H9 (cell line): ENCODE data around the gene SLC4A3. TPM values are rescaled to one million over a fixed set of nuclear protein-coding genes. Genes with fewer than 3 reads are reported as not detected.

ENCODE experiments used
- DNase-seq: peaks from one replicate; pipeline ENCODE4 v3.0.0-alpha.2; 2017
- H2AFZ ChIP-seq: one replicate; pipeline ENCODE4 v1.6.1; 2013; ENCODE audit warnings: mild to moderate bottlenecking, low read length, control low read depth, moderate library complexity
- H2AK5ac ChIP-seq: 2 replicates; pipeline ENCODE4 v1.6.1; 2013; ENCODE audit warnings: low read length, control low read depth, mixed read lengths; ENCODE audit not compliant: insufficient read length
- H2BK120ac ChIP-seq: one replicate; pipeline ENCODE4 v1.6.1; 2013; ENCODE audit warnings: low read depth, mild to moderate bottlenecking, low read length, control low read depth, inconsistent platforms; ENCODE audit not compliant: poor library complexity, severe bottlenecking
- H2BK12ac ChIP-seq: 2 replicates; pipeline ENCODE4 v1.6.1; 2013; ENCODE audit warnings: low read length, control low read depth, mixed read lengths, low read depth; ENCODE audit not compliant: insufficient read length
- H2BK15ac ChIP-seq: 2 replicates; pipeline ENCODE4 v1.6.1; 2013; ENCODE audit warnings: low read depth, low read length, control low read depth
- H2BK20ac ChIP-seq: one replicate; pipeline ENCODE4 v1.6.1; 2013; ENCODE audit warnings: low read depth, mild to moderate bottlenecking, low read length, control low read depth, inconsistent platforms; ENCODE audit not compliant: poor library complexity, severe bottlenecking
- H2BK5ac ChIP-seq: 2 replicates; pipeline ENCODE4 v1.6.1; 2013; ENCODE audit warnings: low read length, control low read depth, mixed read lengths; ENCODE audit not compliant: insufficient read length
- H3K14ac ChIP-seq: 2 replicates; pipeline ENCODE4 v1.6.1; 2013; ENCODE audit warnings: low read length, control low read depth; ENCODE audit not compliant: insufficient read depth
- H3K18ac ChIP-seq: 2 replicates; pipeline ENCODE4 v1.6.1; 2013; ENCODE audit warnings: low read depth, mild to moderate bottlenecking, mixed read lengths, low read length, control low read depth; ENCODE audit not compliant: insufficient read length
- H3K23ac ChIP-seq: 2 replicates; pipeline ENCODE4 v1.6.1; 2013; ENCODE audit warnings: low read length, control low read depth, mixed read lengths, low read depth; ENCODE audit not compliant: insufficient read length
- H3K23me2 ChIP-seq: 2 replicates; pipeline ENCODE4 v1.6.1; 2013; ENCODE audit warnings: low read depth, mild to moderate bottlenecking, mixed read lengths, low read length, control low read depth; ENCODE audit not compliant: insufficient read length, poor library complexity, severe bottlenecking
- H3K27ac ChIP-seq: 2 replicates; pipeline ENCODE4 v1.5.1; 2013; ENCODE audit warnings: low read length, control low read depth, mixed read lengths, low read depth; ENCODE audit not compliant: insufficient read length
- H3K27me3 ChIP-seq: 2 replicates; pipeline ENCODE4 v1.6.1; 2013; ENCODE audit warnings: low read length, control low read depth, inconsistent platforms; ENCODE audit not compliant: insufficient read depth
- H3K4ac ChIP-seq: 2 replicates; pipeline ENCODE4 v1.6.1; 2013; ENCODE audit warnings: low read depth, mild to moderate bottlenecking, control low read depth, inconsistent platforms, low read length, moderate library complexity
- H3K4me1 ChIP-seq: 2 replicates; pipeline ENCODE4 v1.6.1; 2013; ENCODE audit warnings: low read length, control low read depth, inconsistent platforms; ENCODE audit not compliant: insufficient read depth
- H3K4me2 ChIP-seq: 2 replicates; pipeline ENCODE4 v1.6.1; 2013; ENCODE audit warnings: low read length, control low read depth, mixed read lengths; ENCODE audit not compliant: insufficient read length, insufficient read depth
- H3K56ac ChIP-seq: 2 replicates; pipeline ENCODE4 v1.6.1; 2013; ENCODE audit warnings: low read depth, mild to moderate bottlenecking, mixed read lengths, low read length, control low read depth; ENCODE audit not compliant: insufficient read length
- H3K79me1 ChIP-seq: 2 replicates; pipeline ENCODE4 v1.6.1; 2013; ENCODE audit warnings: low read depth, mild to moderate bottlenecking, moderate library complexity, low read length, control low read depth, inconsistent platforms; ENCODE audit not compliant: insufficient read depth, poor library complexity, severe bottlenecking
- H3K79me2 ChIP-seq: 2 replicates; pipeline ENCODE4 v1.6.1; 2013; ENCODE audit warnings: low read length, control low read depth, inconsistent platforms; ENCODE audit not compliant: insufficient read depth
- H3K9ac ChIP-seq: 2 replicates; pipeline ENCODE4 v1.6.1; 2013; ENCODE audit warnings: low read length, control low read depth, mixed read lengths; ENCODE audit not compliant: insufficient read length; ENCODE audit errors: extremely low read depth
- H3K9me3 ChIP-seq: one replicate; pipeline ENCODE4 v1.6.1; 2013; ENCODE audit warnings: low read depth, low read length, inconsistent platforms; ENCODE audit not compliant: control insufficient read depth
- H3T11ph ChIP-seq: one replicate; pipeline ENCODE4 v1.6.1; 2013; ENCODE audit warnings: mild to moderate bottlenecking, low read length, control low read depth, inconsistent platforms
- H4K20me1 ChIP-seq: one replicate; pipeline ENCODE4 v1.6.1; 2013; ENCODE audit not compliant: control insufficient read depth, insufficient read length, insufficient read depth
- H4K5ac ChIP-seq: 2 replicates; pipeline ENCODE4 v1.6.1; 2013; ENCODE audit warnings: low read depth, mild to moderate bottlenecking, mixed read lengths, low read length, control low read depth; ENCODE audit not compliant: insufficient read length
- H4K8ac ChIP-seq: replicated peaks from 2 replicates; pipeline ENCODE4 v1.6.1; 2013; ENCODE audit warnings: low read length, control low read depth, mixed read lengths, low read depth; ENCODE audit not compliant: insufficient read length
- H4K91ac ChIP-seq: 2 replicates; pipeline ENCODE4 v1.6.1; 2013; ENCODE audit warnings: low read depth, mild to moderate bottlenecking, moderate library complexity, mixed read lengths, low read length, control low read depth; ENCODE audit not compliant: insufficient read length
- H3K27ac Mint-ChIP-seq, 3 experiments: 2 replicates in 2 of 3; 3 replicates in 1 of 3; pipeline ENCODE4 v1.8.0; 2020 to 2021; ENCODE audit warnings: mixed read lengths in 3 of 3, mild to moderate bottlenecking in 1 of 3, moderate library complexity in 1 of 3
- H3K27me3 Mint-ChIP-seq: 2 replicates; pipeline ENCODE4 v1.8.0; 2021; ENCODE audit warnings: low read depth, mild to moderate bottlenecking, moderate library complexity, mixed read lengths
- H3K36me3 Mint-ChIP-seq, 3 experiments: 2 replicates in 2 of 3; 3 replicates in 1 of 3; pipeline ENCODE4 v1.8.0; 2020 to 2021; ENCODE audit warnings: low read depth in 3 of 3, mixed read lengths in 3 of 3; ENCODE audit not compliant: insufficient read depth in 1 of 3
- H3K4me1 Mint-ChIP-seq, 2 experiments: 2 replicates each; pipeline ENCODE4 v1.8.0; 2020; ENCODE audit warnings: mixed read lengths in 2 of 2
- H3K4me3 Mint-ChIP-seq, 2 experiments: 2 replicates in 1 of 2; 3 replicates in 1 of 2; pipeline ENCODE4 v1.8.0; 2020 to 2021; ENCODE audit warnings: mild to moderate bottlenecking in 2 of 2, mixed read lengths in 2 of 2, moderate library complexity in 1 of 2
- H3K9me3 Mint-ChIP-seq, 2 experiments: 2 replicates in 1 of 2; 3 replicates in 1 of 2; pipeline ENCODE4 v1.8.0; 2020; ENCODE audit warnings: mild to moderate bottlenecking in 2 of 2, mixed read lengths in 2 of 2, moderate library complexity in 1 of 2
- CTCF ChIP-seq: fragments of 200-600 bp; sonication (generic); conservative IDR thresholded peaks from 3 replicates; pipeline ENCODE4 v1.8.0; 2021; ENCODE audit warnings: antibody characterized with exemption, mild to moderate bottlenecking
- WGBS: extraction: QIAGEN DNeasy Blood & Tissue Kit; methylation state at CpG from one replicate; pipeline ENCODE4 v1.1.7; 2013; ENCODE audit warnings: missing lambda C conversion rate, low lambda C conversion rate, mixed read lengths; ENCODE audit not compliant: insufficient read length; ENCODE audit errors: extremely low coverage; 5-methylcytosine and 5-hydroxymethylcytosine counted together
- total RNA-seq: library from RNA; stranded (reverse); gene quantifications from 2 replicates; pipeline ENCODE4 v1.2.1, GENCODE V29; 2021

The SLC4A3 gene
- total RNA-seq, 1 experiment from 2014 or later: 11.1 TPM

GRCh38 chr2:219670386-219670785 is 43.0 kb downstream of the SLC4A3 start:
- H3K4me2 ChIP-seq: no peak overlapping the region
- H2AFZ ChIP-seq: no peak overlapping the region
- H3K56ac ChIP-seq: no peak overlapping the region
- H2BK5ac ChIP-seq: no peak overlapping the region
- no peak overlapping the region for H2BK15ac ChIP-seq
- peaks cover 23 to 33% of the 10 kb centered on the region in 2 experiments for H3K4me1 Mint-ChIP-seq
- no peak overlapping the region for H3K9ac ChIP-seq
- no peak overlapping the region for H3K27ac ChIP-seq
- TF ChIP-seq CTCF: no peak
- H2BK20ac ChIP-seq: no peak overlapping the region
- no peaks in the 10 kb centered on the region for H3K9me3 Mint-ChIP-seq
- no peak overlapping the region for H4K91ac ChIP-seq
- H3K4me1 ChIP-seq: peaks cover 6% of the 10 kb centered on the region; the same call in 1 of the 2 replicates
- no CpG with 5 or more reads among the region's 6 CpGs for WGBS
- no peaks in the 10 kb centered on the region for H3K79me1 ChIP-seq
- H3K23me2 ChIP-seq: no peaks in the 10 kb centered on the region
- H4K5ac ChIP-seq: no peak overlapping the region
- H2AK5ac ChIP-seq: no peak overlapping the region
- no peak overlapping the region for H2BK12ac ChIP-seq
- no peaks in the 10 kb centered on the region for H3K9me3 ChIP-seq
- no peak for DNase-seq
- no peak overlapping the region for H4K8ac ChIP-seq
- no peaks in the 10 kb centered on the region for H3K79me2 ChIP-seq
- H4K20me1 ChIP-seq: no peaks in the 10 kb centered on the region
- no peak overlapping the region for H3K4me3 Mint-ChIP-seq
- no peak overlapping the region for H2BK120ac ChIP-seq
- no peaks in the 10 kb centered on the region for H3K36me3 Mint-ChIP-seq
- no peak overlapping the region for H3K23ac ChIP-seq
- H3K18ac ChIP-seq: no peak overlapping the region
- peaks cover 3% of the 10 kb centered on the region for H3K27me3 Mint-ChIP-seq
- no peak overlapping the region for H3K4ac ChIP-seq
- no peak overlapping the region for H3K14ac ChIP-seq
- H3K27me3 ChIP-seq: no peaks in the 10 kb centered on the region
- H3T11ph ChIP-seq: no peak overlapping the region
- no peak overlapping the region for H3K27ac Mint-ChIP-seq
